Measurements from ENCODE around the gene ATF6B. TPM values are rescaled to one million over a fixed set of nuclear protein-coding genes. Genes with fewer than 3 reads are reported as not detected.

The ATF6B gene
- total and polyA plus RNA-seq, 2 of the 13 experiments (the other 11 are each of a cell fraction or from before 2014, with no cell fraction given): 18.1 to 44.0 TPM

GRCh38 chr6:32154514-32155161 is 26.6 kb upstream of the ATF6B start (continued):
- TF ChIP-seq PRDM15 (CRISPR knock-in tag; IDR thresholded peaks at IDR 0.05) (no peak), ZNF563 (CRISPR knock-in tag; IDR thresholded peaks at IDR 0.05) (no peak), ZNF101 (CRISPR knock-in tag; IDR thresholded peaks at IDR 0.05; ENCODE audit: borderline replicate concordance, low read depth) (no peak), ZBTB3 (CRISPR knock-in tag; IDR thresholded peaks at IDR 0.05; ENCODE audit: borderline replicate concordance, low read depth) (no peak), HINFP (CRISPR knock-in tag; IDR thresholded peaks at IDR 0.05; ENCODE audit: low read depth) (no peak), XRCC5 (optimal IDR thresholded peaks at IDR 0.05; ENCODE audit: low read length) (peak; percentile 51), SNAPC5 (CRISPR knock-in tag; IDR thresholded peaks at IDR 0.05; ENCODE audit: borderline replicate concordance) (no peak)
- TF ChIP-seq, protein P1, sequence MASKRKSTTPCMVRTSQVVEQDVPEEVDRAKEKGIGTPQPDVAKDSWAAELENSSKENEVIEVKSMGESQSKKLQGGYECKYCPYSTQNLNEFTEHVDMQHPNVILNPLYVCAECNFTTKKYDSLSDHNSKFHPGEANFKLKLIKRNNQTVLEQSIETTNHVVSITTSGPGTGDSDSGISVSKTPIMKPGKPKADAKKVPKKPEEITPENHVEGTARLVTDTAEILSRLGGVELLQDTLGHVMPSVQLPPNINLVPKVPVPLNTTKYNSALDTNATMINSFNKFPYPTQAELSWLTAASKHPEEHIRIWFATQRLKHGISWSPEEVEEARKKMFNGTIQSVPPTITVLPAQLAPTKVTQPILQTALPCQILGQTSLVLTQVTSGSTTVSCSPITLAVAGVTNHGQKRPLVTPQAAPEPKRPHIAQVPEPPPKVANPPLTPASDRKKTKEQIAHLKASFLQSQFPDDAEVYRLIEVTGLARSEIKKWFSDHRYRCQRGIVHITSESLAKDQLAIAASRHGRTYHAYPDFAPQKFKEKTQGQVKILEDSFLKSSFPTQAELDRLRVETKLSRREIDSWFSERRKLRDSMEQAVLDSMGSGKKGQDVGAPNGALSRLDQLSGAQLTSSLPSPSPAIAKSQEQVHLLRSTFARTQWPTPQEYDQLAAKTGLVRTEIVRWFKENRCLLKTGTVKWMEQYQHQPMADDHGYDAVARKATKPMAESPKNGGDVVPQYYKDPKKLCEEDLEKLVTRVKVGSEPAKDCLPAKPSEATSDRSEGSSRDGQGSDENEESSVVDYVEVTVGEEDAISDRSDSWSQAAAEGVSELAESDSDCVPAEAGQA (IDR thresholded peaks at IDR 0.05; ENCODE audit: low read depth): no peak
- TF ChIP-seq, protein P1 (CRISPR knock-in tag; IDR thresholded peaks at IDR 0.05; ENCODE audit: borderline replicate concordance): no peak
- TF ChIP-seq, protein P2, sequence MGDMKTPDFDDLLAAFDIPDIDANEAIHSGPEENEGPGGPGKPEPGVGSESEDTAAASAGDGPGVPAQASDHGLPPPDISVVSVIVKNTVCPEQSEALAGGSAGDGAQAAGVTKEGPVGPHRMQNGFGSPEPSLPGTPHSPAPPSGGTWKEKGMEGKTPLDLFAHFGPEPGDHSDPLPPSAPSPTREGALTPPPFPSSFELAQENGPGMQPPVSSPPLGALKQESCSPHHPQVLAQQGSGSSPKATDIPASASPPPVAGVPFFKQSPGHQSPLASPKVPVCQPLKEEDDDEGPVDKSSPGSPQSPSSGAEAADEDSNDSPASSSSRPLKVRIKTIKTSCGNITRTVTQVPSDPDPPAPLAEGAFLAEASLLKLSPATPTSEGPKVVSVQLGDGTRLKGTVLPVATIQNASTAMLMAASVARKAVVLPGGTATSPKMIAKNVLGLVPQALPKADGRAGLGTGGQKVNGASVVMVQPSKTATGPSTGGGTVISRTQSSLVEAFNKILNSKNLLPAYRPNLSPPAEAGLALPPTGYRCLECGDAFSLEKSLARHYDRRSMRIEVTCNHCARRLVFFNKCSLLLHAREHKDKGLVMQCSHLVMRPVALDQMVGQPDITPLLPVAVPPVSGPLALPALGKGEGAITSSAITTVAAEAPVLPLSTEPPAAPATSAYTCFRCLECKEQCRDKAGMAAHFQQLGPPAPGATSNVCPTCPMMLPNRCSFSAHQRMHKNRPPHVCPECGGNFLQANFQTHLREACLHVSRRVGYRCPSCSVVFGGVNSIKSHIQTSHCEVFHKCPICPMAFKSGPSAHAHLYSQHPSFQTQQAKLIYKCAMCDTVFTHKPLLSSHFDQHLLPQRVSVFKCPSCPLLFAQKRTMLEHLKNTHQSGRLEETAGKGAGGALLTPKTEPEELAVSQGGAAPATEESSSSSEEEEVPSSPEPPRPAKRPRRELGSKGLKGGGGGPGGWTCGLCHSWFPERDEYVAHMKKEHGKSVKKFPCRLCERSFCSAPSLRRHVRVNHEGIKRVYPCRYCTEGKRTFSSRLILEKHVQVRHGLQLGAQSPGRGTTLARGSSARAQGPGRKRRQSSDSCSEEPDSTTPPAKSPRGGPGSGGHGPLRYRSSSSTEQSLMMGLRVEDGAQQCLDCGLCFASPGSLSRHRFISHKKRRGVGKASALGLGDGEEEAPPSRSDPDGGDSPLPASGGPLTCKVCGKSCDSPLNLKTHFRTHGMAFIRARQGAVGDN (CRISPR knock-in tag; IDR thresholded peaks at IDR 0.05): peak; percentile 87
- TF ChIP-seq, protein P3, sequence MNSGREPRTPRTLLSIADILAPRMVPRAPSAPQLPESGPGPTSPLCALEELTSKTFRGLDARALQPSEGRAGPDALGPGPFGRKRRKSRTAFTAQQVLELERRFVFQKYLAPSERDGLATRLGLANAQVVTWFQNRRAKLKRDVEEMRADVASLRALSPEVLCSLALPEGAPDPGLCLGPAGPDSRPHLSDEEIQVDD (CRISPR knock-in tag; IDR thresholded peaks at IDR 0.05; ENCODE audit: borderline replicate concordance): no peak

All from HepG2 (cell line).